ENCODE results near the gene BRMS1L.

The BRMS1L gene

DNA sequence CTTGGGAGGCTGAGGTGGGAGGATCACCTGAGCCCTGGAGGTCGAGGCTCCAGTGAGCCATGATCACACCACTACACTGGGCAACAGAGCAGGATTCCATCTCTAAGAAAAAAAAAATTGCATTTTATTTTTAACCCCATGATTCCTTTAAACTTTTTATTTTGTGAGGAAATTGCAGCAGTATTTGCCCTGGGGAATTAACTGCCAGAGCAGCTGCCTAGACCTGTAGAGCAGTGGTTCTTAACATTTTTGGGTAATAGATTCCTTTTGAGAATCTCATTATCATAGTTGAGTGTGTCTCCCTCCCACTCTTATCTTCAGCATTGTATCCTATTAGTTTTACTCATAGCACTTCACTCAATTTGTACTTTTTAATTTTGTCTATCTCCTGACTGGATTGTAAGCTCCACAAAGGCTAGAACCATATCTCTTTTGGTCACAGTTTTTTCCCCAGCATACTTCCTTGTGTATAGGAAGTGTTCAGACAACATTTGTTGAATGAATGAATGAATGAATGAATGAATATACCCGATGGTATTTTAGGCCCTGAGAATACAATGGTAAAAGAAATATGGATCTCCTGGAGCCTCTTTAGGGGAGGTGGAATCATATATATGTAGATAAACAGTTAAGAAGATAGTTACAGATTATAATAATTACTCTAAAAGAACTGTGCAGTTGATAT is 40.6 kb downstream of the BRMS1L start:
- no peak for DNase-seq

DNA sequence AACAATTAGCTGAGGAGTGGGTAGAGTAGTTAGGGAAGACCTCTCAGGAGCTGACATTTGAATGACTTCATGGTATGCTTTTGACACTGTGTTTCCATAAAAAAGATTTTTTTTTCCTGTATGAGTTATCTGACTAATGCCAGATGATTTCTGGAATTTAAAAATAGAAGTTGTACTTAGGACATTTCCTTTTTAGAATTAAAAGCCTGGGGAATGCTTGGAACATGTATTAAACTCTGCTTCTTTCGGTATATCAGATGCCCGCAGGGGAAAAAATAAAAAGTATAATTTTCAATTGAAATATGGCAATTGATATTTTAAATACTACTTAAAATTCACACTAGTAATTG is 41.1 kb downstream of the BRMS1L start:
- no peak for DNase-seq

DNA sequence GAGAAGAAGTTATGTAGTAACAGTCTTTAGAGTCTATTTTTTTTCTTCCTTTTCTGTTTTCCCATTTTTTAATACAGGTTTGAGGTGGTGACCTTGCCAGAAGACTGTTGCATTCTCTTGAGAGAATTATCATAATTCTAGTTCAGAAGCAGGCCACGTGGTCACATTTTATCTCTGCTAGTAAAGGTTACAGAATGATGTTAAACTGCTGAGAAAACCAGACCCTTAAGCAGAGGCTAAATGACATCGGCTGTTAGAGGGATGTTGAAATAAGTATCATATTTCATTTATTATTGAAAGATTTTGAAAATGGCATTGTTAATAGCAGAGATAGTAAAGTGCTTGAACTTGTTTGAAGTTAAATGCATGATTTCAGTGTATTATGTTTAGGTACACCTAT is 49.2 kb downstream of the BRMS1L start:
- no peak for DNase-seq

DNA sequence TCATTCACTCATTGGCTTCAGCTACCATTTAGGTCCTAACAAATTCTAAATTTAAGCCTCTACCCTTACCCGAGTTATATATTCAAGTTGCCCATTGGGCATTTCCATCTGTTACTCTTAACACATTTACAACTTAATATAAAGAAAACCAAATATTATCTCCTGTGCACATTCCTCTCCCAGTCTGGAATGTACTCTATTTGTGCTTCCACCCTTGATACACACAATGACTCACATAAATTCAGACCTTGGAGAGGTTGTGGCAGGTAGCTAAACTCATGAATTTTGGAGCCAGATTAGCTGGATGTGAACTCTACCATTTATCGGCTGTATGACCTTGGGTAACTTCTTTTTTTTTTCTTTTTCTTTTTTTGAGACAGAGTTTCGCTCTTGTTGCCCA is 51.1 kb downstream of the BRMS1L start:
- no peak for DNase-seq

DNA sequence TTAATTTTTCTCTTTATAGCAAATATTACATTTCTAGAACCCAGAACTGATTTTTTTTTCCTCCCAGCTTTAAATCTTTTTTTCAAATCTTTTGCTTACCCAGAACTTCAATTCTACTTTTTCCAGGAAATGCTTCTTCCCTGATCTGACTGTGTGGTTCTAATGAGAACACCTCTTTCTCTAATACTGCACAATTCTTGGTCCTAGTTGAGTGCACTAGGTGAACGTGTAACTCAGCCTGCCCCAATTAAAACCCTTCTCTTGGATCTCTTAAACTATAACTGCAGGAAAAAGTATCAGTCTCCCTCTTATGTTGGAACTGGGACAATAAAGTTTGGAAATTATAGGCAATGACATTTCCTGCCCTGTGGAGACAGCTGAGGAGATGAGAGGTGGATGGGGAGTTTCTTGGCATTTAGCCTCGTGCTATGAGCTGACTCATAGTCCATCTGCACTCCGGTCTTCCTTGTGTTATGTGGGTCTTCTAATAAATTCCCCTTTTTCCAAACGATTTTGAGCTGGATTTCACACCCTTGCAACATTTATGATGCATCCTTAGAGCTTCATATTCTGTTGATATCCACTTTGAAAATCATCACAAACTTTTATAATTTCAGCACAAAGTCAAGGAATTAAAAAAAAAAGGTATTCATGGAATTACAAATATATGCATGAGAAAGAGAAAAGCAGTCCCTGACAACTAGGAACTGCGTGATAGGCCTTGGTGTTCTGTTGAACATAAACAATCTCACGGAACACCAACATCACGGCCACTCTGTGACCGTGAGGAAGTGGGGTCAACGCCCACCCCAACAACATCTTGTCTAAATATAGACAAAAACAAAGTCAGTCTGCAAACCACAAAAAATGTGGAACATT is 52.4 kb downstream of the BRMS1L start:
- DNase-seq = peak; percentile 91

DNA sequence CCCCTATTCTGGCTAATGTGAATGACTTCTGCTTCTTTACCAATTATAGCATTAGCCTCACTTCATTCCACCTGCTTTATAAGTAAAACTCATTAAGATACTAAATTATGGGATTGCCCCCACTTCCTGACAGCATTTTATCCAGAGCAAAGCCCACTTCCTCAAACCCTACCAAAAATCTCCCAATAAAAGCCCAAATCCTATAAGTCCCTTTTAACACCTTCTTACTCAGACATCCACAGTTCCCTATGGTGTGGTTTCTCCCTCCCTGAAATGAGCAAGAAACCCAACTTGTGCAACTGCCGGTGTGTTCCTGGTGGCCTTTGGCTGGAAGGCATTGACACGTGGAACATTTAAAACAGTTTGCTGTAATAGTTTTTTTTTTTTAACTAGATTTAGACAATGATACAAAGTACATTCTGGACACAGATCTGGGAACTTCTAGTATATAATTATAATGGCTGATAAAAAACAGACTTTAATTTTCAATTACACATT is 53.1 kb downstream of the BRMS1L start:
- peak; percentile 16 for DNase-seq

DNA sequence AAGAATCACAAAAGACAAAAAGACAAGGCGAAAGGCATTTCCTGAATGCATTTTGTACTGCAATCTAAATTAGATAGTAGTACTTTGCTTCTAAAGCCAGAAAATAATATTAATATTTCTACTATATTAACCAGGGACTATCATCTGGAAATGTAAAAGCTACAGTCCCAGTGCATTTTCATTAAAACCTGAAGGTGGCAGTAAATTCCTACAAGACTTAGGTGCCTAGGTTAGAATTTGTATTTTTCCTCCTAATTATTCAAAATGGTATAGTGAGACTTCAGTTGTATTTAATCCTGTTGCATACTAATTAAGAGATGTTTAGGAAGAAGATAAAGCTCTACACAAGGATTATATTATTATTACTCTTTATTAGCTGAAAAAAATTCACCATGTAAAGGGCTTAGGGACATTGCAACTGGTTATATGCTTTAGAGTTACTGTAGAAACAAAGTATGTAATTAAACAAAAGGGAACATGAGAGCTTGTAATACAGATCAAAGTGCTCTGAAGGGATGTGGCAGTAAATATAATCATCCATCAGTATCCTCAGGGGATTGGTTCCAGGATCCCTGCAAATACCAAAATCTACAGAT is 53.6 kb downstream of the BRMS1L start:
- DNase-seq = peak; percentile 16

DNA sequence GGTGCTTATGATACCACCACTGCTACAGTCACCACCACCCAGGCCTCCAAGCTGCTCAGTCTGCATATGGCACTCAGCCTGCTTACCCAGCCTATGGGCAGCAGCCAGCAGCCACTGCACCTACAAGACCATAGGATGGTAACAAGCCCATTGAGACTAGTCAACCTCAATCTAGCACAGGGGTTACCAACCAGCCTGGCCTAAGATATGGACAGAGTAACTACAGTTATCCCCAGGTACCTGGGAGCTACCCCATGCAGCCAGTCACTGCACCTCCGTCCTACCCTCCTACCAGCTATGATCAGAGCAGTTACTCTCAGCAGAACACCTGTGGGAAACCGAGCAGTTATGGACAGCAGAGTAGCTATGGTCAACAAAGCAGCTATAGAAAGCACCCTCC is 55.1 kb downstream of the BRMS1L start:
- DNase-seq = no peak

DNA sequence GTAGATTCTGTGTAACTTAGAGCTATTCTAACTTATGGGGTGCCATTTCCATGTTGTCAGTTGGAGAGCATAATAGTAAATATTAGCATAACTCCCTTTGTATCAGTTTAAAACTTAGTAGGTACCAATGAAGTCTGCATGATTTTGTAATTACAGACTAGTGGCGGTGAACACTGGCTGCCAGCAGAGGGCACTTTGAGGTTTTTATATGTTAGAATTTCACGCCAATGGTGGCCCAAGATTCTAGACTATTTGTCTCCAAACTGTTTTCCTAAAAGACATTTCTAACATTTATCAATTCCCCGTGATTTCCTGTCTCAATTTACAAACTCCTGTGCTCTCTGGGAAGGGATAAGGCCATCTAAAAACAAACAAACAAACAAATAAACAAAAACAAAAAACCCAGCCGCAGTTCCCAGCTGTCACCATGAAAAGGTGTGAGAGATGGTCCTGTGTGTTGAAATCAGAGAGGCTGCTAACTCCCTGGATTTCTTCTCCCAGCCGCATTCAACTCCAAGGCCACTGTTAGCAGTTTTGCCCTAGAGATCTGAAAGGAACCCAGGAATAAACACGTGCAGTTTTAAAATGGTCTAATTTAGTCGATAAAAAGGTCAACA is 57.6 kb downstream of the BRMS1L start:
- DNase-seq = peak; percentile 26

DNA sequence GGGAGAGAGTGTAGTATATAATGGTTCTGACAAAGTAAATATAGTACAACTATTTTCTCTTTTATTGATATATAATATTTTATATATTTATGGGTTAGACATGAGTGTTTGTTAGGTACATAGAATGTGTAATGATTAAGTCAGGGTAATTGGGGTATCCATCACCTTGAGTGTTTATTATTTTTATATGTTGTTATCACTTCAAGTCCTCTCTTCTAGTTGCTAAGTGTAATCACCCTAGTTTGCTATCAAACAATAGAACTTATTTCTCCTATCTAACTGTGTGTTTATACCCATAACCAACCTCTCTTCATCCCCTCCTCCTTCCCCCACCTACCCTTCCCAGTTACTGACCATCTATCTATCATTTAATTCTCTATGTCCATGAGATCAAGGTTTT is 64.2 kb downstream of the BRMS1L start:
- DNase-seq = no peak

DNA sequence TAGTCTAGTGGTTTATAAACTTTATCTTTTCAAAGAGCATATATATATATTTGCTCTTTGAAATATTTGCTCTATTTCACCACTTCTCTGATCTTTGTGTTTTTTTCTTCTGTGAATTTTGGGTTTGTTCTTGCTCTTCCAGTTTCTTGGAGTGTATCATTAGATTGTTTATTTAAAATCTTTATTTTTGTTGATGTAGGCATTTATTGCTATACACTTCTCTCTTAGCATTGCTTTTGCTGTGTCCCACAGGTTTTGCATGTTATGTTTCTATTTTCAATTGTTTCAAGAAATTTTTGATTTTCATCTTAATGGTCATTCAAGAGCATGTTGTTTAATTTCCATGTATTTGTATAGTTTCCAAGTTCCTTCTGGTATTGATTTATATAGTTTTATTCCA is 69.1 kb downstream of the BRMS1L start:
- DNase-seq = no peak

DNA sequence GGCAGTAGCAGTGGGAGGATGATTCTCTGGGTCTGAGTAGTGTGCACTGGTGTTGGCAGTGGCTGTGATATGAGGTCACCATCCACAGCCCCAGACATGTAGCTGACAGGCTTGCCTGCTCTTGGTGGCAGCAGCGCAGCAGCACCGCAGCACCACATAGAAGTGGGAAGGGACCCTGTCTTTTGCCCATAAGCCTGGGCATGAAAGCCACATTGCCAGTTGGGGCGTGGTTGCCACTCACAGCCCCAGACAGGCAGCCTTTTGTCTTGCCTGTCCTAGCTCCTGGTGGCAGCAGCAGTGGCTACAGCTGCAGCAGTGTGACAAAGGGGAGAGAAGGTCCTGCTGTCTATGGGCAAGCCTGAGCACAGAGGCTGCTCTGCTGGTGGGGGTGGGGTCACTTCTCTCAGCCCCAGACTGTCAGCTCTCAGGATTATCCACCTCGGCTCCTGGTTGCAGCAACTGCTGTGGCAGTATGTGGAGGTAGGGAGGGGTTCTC is 71.5 kb downstream of the BRMS1L start:
- DNase-seq = no peak

DNA sequence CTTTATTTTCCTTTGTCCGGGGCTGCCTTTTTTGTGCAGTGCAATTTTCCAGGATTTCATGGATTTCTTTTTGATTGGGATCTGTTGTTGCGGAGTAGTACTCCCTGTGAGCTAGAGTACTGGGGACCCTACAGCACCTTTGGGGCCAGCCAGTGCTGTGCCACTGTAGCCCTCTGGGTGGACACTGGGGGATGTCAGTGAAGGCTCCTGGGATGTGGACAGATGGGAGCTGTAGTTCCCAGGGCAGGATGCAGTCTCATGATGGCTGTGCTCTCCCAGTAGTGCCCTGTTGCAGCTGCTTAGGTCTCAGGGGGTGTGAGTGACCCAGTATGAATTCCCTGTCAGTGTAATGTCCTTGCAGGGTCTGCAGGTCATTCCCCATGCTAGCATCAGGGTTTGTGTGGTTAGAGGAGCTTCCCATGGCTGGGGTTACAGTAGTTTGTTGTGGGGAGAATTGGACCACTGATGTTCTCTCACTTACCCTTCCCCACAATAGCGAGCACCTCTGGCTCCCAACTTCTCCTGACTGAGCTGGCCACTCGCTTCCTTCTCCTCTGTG is 72.2 kb downstream of the BRMS1L start:
- no peak for DNase-seq

DNA sequence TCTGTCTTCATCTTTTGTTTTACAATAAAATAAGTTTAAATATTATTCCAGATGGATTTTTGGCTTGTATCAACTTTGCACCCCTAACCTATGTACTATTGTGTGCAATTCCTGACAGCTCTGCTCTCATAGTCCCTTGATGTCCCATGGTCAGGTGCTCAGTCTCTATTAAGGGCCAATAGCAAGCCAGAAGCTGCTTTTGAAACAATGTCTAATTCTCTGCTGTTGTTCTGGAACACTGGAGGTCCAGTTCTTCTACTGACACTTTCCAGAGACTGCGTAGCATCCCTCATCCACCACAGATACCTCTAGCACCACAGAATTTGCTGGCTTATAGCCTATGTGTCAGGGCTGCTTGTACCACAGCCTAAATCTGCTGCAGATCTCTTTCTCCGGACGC is 74.6 kb downstream of the BRMS1L start:
- no peak for DNase-seq

DNA sequence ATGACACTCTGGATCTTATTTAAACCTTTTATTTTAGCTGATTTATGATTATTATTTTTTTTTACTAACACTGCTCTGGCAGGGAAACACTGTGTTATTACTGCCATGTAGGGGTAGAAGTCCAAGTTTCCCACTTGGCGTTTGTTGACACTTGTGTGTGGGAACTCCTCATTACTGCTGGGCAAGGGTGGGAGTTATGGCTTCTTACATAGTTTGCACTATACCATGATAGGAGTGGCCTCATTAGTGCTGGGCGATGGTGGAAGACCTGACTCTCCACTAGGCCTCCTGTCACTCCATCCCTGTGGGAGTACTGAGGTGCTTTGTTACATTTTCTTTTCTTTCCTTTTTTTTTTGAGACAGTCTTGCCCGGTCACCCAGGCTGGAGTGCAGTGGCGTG is 83.5 kb downstream of the BRMS1L start:
- DNase-seq = no peak

DNA sequence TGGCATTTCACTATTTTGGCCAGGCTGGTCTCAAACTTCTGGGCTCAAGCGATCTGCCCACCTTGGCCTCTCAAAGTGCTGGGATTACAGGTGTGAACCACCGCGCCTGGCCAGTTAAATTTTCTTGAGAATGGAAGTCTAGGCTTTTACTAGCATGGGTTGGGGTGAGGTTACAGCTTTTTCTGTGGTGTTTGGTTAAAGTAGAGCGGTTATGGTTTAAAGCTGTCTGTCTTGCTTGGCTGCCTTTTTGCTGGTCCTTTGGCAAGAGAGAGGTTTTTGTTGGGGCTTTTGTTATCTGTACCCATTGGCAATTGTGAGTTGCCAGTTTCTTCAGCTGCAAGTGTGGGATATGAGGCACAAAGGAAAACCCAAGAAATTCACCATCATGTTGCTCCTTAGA is 84.1 kb downstream of the BRMS1L start:
- DNase-seq = no peak

DNA sequence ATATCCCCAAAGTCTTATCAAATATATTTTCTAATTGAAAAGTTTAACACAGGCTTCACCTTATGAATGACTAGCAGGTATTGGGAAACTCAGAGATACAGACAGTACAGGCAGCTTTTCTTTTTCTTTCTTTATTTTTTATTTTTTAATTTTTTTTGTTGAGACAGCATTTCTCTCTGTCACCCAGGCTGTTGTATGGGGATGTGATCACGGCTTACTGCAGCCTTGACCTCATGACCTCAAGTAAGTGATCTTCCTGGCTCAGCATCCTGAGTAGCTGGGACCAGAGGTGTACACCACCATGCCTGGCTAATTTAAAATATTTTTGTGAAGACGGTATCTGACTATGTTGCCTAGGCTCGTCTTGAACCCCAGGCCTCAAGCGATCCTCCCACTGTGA is 85.0 kb downstream of the BRMS1L start:
- no peak for DNase-seq

DNA sequence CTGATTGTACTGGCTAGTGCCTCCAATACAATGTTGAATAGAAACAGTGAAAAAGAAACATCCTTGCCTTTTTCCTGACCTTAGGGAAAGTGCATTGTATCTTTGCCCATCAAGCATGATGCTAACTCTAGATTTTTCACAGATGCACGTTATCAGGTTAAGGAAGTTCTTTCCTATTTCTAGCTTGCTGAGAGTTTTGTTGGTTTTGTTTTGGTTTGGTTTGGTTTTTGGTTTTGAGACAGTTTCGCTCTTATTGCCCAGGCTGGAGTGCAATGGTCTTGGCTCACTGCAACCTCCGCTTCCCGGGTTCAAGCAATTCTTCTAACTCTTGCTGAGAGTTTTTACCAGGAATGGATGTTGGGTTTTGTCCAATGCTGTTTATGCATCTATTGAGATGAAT is 89.0 kb downstream of the BRMS1L start:
- DNase-seq = no peak

DNA sequence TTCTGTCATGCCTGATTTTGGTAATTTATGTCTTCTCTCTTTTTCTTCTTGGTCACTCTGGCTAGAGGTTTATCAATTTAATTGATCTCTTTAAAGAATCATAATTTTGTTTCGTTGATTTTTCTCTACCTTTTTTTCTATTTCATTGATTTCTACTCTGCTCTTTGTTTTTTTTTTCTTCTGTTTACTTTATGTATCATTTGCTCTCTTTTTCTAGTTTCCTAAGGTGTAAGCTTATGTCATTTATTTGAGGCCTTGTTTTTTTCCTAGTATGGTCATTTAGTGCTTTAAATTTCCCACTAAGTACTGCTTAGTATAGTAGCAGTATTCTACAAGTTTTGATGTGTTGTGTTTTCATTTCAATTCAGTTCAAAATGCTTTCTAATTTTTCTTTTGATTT is 89.6 kb downstream of the BRMS1L start:
- DNase-seq = no peak
